Measurements from ENCODE around the gene SDK2.

DNA sequence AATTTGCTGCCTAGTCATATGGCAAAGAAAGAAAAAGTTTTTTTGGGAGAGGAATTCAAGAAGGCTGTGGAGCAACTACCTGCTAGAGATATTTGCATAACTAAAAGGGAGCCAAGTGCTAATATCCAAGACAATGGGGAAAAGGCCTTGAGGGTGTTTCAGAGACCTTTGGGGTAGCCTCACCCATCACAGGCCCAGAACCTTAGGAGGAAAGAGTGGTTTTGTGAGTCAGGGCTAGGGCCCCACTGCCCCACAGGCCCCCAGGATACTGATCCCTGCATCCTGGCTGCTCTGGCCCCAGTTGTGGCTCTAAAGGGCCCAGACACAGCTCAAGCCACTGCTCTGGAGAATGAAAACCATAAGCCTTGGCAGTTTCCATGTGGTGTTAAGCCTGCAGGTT is 41.9 kb upstream of the SDK2 start:
- TF ChIP-seq, protein P1, sequence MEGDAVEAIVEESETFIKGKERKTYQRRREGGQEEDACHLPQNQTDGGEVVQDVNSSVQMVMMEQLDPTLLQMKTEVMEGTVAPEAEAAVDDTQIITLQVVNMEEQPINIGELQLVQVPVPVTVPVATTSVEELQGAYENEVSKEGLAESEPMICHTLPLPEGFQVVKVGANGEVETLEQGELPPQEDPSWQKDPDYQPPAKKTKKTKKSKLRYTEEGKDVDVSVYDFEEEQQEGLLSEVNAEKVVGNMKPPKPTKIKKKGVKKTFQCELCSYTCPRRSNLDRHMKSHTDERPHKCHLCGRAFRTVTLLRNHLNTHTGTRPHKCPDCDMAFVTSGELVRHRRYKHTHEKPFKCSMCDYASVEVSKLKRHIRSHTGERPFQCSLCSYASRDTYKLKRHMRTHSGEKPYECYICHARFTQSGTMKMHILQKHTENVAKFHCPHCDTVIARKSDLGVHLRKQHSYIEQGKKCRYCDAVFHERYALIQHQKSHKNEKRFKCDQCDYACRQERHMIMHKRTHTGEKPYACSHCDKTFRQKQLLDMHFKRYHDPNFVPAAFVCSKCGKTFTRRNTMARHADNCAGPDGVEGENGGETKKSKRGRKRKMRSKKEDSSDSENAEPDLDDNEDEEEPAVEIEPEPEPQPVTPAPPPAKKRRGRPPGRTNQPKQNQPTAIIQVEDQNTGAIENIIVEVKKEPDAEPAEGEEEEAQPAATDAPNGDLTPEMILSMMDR (conservative IDR thresholded peaks at IDR 0.05 in 1 of 2, IDR thresholded peaks at IDR 0.05 in 1 of 2; ENCODE audit: extremely low read depth in 1 of 2, insufficient read depth in 1 of 2, low read depth in 1 of 2, low read length in 2 of 2), result no peak
- no peak for TF ChIP-seq EZH2 (IDR thresholded peaks at IDR 0.05; ENCODE audit: borderline replicate concordance, low read length)
